Body of pancreas (tissue), 4 donors: ENCODE measurements around the gene SMG5.
A peak's percentile ranks its signal among the peaks of the same experiment; 100 is the strongest.

ENCODE experiments used
- CTCF ChIP-seq, 7 experiments: fragments of 450-650 bp in 4 of 7; fragments of 200-600 bp in 3 of 7; sonication (generic) in 3 of 7; IDR thresholded peaks; one replicate each; pipeline ENCODE4 v1.5.1; 2016 to 2019; ENCODE audit warnings: antibody characterized with exemption in 7 of 7
- POLR2A ChIP-seq, 3 donors: fragments of 450-650 bp; IDR thresholded peaks; one replicate each; pipeline ENCODE4 v1.6.1; 2016; ENCODE audit warnings: antibody characterized with exemption in 3 of 3, mild to moderate bottlenecking in 2 of 3

GRCh38 chr1:156245451-156246232 lies 37.0 kb downstream of the SMG5 start:
- TF ChIP-seq POLR2A (IDR thresholded peaks at IDR 0.05) (peak in 1 of 3 donors; percentile 4), CTCF (IDR thresholded peaks at IDR 0.05) (no peak)
